Right renal cortex interstitium (tissue), 3 donors: ENCODE data around the gene PPIL6. TPM values are rescaled to one million over a fixed set of nuclear protein-coding genes. Genes with fewer than 3 reads are reported as not detected.
A peak's percentile ranks its signal among the peaks of the same experiment; 100 is the strongest.

Source experiments
- DNase-seq, 3 donors: peaks; one replicate each; pipeline ENCODE4 v3.0.0-alpha.2; 2013; ENCODE audit warnings: low read depth in 3 of 3, low spot score in 2 of 3
- polyA plus RNA-seq, 3 donors: library from polyadenylated mRNA; unstranded; fragments of 120-200 nt; gene quantifications; one replicate each; pipeline ENCODE4 v1.2.1, GENCODE V29; 2013; ENCODE audit not compliant: insufficient read length in 3 of 3

The PPIL6 gene
- polyA plus RNA-seq, 3 donors, result 19.6 to 21.3 (median 19.9) TPM

GRCh38 chr6:109449795-109450673 lies 9.6 kb upstream of the PPIL6 start:
- no peak for DNase-seq

DNA sequence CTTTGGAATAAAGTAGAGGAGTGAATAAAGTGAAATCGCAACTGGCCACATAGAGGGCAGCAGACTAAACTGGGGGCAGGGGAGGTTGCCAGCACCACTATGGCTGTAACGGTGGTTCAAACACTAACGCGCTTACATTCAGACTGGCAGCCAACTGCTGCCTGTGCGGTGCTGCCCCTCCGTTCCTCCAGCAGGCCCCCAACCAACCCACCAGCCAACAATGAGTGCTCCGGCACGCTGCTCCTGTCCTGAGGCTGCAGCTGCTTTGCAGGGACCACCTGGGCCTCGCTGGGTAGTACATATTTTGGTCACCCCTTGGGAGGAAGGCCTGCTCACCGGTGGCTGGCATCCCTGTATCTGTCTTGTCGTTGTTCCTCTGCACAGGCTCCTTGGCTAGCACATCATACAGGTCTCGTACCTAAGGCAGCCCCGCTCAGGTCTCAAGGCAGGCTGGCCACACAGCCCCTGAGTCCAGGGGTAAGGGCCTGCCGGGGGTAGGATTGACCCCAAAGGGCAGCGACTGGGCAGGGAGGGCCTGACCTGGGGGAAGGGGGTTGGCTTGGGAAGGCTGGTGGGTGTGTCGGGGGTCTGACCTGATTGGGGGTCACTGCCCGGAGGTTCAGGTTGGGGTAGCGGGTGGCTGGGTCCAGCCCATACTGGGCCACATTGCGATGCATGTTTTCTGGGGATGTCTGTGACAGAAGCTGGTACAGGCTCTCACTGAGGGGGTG lies 8.8 kb upstream of the PPIL6 start:
- no peak for DNase-seq

DNA sequence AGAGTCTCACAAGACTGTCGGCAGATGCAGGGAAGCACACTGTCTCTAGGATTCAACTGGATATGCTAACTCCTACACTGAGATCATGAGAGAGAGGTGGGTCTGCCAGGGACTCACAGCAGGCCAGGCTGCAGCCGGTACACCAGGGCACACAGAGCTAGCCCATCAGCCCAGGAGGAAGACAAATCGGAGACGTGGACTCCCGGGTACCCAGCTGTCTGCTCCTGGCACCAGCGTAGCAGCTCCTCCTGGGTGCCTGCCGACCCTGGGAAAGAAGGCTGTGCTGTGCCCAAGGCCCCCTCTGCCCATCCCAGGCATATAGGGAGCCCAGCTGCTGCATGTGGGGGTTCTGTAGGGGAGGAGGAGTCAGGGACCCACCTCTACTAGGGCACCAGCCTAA lies 8.2 kb upstream of the PPIL6 start:
- DNase-seq, result no peak

DNA sequence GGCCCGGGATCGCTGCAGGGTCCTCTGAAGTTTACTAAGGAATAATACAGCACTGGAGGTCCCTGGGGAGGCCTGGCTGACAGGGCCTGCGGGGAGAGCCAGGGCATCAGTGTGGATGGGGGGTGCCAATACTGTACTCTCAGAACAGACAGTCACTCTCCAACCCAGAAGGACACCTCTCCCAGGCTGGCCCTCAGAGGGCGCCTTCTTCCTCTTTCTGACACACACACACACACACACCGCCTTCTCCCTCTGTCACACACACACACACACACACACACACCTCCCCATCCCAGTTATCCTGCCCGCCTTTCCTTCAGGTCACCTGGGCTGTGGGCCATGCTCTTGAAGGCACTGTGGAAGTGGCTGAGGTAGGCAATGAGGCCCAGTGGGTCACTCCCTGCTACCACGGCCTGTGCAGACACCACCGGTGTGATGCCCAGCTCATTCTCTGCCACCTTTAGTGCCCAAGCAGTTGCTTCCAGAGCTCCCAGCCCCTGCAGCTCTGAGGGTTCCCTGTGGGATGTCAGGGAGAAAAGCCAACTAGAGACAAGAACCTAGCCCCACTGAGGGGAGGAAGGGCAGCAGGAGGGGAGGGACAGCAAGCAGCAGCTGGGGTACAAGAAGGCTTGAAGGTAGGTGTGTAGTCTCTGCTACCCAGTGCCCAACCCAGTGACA lies 7.6 kb upstream of the PPIL6 start:
- DNase-seq, result no peak

DNA sequence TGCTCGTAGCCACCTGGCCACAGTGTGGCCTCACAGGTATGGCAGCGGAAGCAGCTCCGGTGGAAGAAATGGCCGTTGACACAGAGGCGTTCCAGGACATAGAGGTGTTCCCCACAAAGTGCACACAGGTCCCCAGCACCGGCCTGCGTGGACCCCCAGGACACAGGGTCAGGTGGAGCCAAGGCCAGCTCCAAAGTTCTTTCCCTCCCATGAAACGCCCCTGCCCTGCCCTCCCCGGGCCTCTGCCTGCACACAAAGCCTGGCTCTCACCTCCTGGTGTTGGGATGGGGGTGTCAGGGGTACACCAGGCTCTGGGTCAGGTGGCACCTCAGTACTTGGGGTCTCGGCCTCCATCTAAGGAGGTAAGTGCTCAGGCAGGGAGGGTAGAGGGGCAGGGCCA lies 6.7 kb upstream of the PPIL6 start:
- DNase-seq, result no peak

DNA sequence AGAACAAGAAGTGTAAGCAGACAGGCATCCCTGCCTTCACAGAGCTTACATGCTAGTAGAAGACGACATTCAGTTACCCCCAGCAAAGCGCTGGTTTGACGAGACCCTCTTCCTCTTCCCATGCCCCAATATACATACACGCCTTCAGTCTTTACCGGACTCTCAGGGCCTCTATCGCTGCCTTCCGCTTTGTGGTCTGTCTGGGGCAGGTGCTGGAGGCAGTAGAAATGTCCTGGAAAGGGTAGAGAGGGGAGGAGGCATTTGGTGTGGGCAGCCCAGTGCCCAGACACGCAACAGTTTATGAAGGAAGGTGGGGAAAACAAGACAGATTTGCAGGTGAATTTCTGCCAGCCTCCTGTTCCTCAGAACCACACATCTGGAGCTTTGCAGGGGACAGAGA lies 6.1 kb upstream of the PPIL6 start:
- no peak for DNase-seq

DNA sequence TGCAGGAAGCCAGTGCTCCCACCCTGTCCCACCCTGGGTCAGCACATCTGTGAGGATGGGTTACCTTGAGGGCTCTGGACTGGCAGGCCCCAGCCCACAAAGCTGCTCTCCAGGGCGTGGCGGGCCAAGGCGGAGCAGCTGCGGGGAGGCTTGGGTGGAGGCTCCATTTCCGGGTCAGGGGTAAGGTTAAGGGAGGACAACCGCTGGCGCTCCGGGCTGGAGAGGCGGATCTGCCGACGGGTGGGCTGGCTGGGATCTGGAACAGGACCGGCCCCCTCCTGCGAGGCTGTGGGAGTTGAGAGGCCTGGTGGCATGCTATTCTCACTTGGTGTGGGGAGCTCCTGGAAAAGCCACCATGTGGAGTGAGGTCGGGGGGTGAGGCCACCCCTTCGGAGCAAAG lies 5.6 kb upstream of the PPIL6 start:
- DNase-seq, result no peak

DNA sequence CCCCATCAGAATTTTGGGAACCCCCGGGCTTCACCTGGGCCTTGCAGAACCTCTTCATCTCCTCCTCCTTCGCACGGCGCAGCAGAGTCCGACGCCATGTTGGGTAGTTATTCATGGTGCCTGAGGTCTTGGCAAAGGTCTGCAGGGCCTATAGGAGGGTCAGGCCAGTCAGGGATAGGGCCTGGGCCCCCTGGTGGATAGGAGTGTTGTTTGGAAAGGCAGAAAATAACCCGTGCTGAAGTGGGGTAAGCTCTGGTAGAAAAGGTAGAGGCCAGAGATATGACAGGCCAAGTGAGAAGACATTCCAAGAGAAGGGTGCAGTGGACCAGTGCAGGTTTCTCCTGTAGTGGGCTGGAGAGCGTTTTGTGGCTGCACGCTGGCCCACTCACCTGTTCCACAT lies 5.0 kb upstream of the PPIL6 start:
- DNase-seq, result no peak

GRCh38 chr6:109443425-109443950 lies 3.1 kb upstream of the PPIL6 start:
- no peak for DNase-seq

DNA sequence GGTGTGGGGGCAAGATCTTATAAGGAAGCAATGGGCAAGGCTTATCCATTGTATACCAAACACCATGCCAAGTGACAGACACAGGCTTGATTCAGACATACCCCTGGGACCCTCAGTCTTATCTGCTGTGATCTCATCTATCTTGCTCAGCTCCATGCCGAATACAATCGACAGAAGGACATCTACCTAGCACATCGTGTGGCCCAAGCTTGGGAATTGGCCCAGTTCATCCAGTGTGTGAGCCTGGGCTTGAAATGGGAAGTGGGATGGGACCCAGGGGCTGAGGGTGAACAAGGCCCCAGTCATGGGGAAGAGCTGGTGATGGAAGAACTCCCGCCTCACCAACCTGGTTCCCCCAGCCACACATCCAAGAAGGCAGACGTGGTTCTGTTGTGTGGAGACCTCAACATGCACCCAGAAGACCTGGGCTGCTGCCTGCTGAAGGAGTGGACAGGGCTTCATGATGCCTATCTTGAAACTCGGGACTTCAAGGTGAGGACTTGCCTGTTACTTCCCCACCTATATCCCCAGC lies 2.0 kb upstream of the PPIL6 start:
- no peak for DNase-seq

DNA sequence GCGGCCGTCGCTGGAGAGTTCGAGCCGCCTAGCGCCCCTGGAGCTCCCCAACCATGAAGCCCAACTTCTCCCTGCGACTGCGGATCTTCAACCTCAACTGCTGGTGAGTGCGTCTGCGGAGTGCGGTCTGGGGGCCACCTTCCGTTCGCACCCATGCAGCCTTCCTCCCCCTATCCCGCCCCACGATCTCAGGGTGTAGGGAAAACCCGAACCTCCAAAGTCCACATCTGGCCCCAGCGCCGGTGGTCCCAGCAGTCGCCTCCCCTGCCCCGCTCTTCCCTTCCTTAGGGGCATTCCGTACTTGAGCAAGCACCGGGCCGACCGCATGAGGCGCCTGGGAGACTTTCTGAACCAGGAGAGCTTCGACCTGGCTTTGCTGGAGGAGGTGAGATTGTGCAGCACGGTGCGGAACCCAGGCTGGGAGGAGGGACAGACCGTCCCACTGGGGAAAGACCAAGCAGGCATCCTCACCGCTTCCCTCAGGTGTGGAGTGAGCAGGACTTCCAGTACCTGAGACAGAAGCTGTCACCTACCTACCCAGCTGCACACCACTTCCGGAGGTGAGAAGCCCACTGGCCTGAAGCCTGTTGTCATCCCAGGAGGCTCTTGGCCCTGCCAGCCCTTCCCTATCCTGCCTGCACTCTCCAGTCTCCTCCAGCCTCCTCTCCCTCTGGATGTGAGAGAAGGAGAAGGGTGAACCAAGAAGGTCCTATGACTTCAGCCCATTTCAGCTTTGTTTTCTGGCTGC lies 815 bp upstream of the PPIL6 start:
- no peak for DNase-seq

GRCh38 chr6:109436041-109436440 lies 4.4 kb downstream of the PPIL6 start:
- no peak for DNase-seq

- no peak for DNase-seq
Measured at GRCh38 chr6:109434456-109434855, 6.0 kb downstream of the PPIL6 start.

DNA sequence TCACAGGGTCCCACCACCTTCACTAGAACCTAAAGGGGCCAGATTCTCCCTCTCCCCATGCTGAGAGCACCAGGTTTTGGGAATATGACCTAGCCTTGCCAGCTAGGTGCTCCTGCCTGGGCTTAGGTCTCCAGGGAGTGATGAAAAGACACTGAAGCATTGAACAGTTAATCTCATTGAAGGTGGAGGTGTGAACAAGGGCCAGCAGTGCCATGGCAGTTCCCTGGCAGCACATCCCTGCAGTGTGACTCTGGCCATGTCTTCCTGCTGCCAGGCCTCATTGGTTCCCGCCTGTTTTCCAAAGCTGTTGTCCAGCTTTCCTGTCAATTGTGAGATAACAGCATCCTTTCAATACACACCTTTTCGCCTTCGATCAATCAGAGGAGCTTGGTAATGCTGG lies 10.9 kb downstream of the PPIL6 start:
- no peak for DNase-seq

DNA sequence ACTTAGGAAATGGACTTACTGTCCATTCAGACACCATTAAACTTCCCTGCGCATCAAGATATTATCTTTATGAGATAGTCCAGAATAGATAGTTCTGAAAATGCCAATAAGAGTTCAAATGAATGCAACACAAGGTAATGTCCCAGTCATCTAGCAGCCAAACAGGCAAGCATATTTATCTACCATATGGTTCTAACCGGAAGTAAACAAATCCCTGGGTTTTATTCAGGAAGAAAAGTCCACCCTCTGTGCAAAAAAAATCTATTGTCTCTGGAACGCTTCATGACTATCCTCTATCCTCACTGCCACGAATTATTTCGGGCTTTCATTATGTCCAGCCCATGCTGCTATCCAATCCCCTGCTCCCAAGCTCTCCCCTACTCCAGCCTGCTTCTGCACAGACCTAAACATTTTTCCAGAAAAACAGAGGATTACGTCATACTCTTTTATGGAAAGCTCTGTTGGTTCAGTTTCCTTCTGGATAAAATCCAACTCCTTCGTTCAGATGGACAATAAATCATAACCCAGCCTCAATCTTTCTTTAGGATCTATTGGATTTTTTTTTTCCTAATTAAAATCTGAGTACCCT lies 11.4 kb downstream of the PPIL6 start:
- peak in 1 of 3 donors; percentile 16 for DNase-seq

DNA sequence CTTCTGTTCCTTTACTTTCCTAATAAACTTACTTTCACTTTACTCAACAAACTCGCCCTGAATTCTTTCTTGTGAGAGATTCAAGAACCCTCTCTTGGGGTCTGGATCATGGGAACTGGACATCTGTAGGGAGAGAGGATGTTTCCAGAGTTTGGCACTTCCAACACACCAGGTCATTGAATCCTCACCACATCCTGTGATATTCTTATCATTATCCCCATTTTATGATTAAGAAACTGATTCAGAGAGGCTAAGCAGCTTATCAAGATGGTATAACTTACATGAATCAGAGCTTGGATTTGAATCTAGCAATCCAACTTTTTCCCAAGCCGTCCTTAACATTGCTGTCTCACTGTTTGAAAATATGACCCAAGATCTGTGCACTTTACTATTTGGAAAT lies 15.5 kb downstream of the PPIL6 start:
- DNase-seq, result no peak

DNA sequence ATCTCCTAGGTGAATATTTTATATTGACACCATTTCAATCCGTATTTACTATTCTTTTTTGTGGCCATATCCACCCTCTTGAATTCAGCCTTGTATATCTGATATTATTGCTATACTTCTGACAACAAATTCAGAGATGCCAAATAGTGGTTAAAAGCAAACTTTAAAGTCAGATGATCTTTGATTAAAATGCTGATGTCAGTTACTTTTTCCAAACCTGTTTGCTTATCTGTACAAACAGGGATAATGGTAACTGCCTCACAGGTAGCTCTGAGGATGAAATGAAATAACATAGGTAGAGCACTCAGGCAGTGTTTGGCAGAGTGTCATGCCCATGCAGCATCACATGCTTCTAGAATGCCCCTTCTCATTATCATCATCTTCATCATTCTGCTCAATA lies 19.2 kb downstream of the PPIL6 start:
- DNase-seq, result no peak

- no peak for DNase-seq
Measured at GRCh38 chr6:109420751-109421150, 19.7 kb downstream of the PPIL6 start.

DNA sequence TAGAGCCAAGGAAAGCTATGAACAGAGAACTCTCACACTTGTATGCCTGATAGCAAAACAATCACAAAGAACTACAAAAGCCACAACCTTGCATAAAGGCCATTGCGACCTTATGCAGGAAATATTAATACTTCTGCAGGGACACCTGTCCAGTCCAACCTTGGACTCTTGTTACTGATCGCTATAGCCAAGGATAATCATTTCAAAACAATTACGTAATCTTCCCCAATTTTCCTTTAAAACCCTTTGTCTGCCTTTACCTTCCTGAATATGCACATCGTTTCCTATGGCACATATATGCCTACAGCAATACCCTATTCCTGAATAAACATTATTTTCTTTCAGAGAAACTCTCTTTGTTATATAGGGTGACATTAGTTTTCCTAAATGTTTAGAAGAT lies 22.8 kb downstream of the PPIL6 start:
- no peak for DNase-seq

DNA sequence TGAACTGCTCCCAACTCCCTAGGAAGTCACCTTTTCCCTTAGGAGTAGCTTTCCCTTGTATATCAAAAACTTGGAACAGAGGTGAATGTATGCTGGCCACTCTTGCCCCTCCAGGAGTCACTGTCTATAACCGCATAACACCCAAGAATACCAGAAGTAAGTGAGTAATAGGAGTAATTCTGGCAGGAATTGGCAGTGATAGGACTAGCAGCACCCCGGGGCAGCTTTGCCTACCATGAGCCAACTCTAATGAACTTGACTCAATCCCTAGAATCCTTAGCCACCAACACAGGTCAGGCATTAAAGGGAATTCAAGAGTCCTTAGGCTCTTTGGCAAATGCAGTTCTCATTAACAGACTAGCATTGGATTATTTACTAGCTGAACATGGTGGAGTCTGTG lies 29.4 kb downstream of the PPIL6 start:
- no peak for DNase-seq
